ENCODE measurements around the gene CHD3.
"Not testable (repeated sequence)": the region's sequence is repeated elsewhere in the genome, so short reads cannot be mapped to it uniquely, and the experiment has no call there.

The CHD3 gene

GRCh38 chr17:7940034-7940433 is 51.4 kb downstream of the CHD3 start:
- no peak for DNase-seq

GRCh38 chr17:7940743-7941142 is 52.2 kb downstream of the CHD3 start:
- DNase-seq, result no peak

GRCh38 chr17:7943291-7943690 is 54.7 kb downstream of the CHD3 start:
- no peak for DNase-seq

- DNase-seq, result no peak
Observed at GRCh38 chr17:7944326-7944725, 55.7 kb downstream of the CHD3 start.

GRCh38 chr17:7945651-7946050 is 57.1 kb downstream of the CHD3 start:
- no peak for DNase-seq

GRCh38 chr17:7946441-7946840 is 57.9 kb downstream of the CHD3 start:
- DNase-seq, result no peak

- DNase-seq, result no peak
Observed at GRCh38 chr17:7947651-7948050, 59.1 kb downstream of the CHD3 start.

- no peak for DNase-seq
Observed at GRCh38 chr17:7950578-7950977, 62.0 kb downstream of the CHD3 start.

GRCh38 chr17:7951143-7951792 is 62.7 kb downstream of the CHD3 start:
- DNase-seq, result no peak

- not testable (repeated sequence) for DNase-seq
Observed at GRCh38 chr17:7953266-7953665, 64.7 kb downstream of the CHD3 start.

GRCh38 chr17:7955414-7956227 is 67.0 kb downstream of the CHD3 start:
- DNase-seq, result no peak

GRCh38 chr17:7956228-7956965 is 67.8 kb downstream of the CHD3 start:
- no peak for DNase-seq

GRCh38 chr17:7959503-7960253 is 71.1 kb downstream of the CHD3 start:
- DNase-seq, result no peak

GRCh38 chr17:7961421-7961820 is 72.8 kb downstream of the CHD3 start:
- DNase-seq, result no peak
